Glomerular endothelial cell (primary cell): ENCODE data around the gene CDK12. TPM values are rescaled to one million over a fixed set of nuclear protein-coding genes. Genes with fewer than 3 reads are reported as not detected.

Source experiments
- DNase-seq: peaks from one replicate; pipeline ENCODE4 v3.0.0-alpha.2; 2011; ENCODE audit warnings: low read depth, low spot score; ENCODE audit errors: extremely low read depth
- total RNA-seq: library from RNA; depleted of rRNA; stranded (reverse); fragments of >200 nt; gene quantifications from 2 replicates; pipeline ENCODE4 v1.2.3, GENCODE V29; 2015

CDK12 gene
- total RNA-seq, 1 donor from 2014 or later = 40.9 TPM

DNA sequence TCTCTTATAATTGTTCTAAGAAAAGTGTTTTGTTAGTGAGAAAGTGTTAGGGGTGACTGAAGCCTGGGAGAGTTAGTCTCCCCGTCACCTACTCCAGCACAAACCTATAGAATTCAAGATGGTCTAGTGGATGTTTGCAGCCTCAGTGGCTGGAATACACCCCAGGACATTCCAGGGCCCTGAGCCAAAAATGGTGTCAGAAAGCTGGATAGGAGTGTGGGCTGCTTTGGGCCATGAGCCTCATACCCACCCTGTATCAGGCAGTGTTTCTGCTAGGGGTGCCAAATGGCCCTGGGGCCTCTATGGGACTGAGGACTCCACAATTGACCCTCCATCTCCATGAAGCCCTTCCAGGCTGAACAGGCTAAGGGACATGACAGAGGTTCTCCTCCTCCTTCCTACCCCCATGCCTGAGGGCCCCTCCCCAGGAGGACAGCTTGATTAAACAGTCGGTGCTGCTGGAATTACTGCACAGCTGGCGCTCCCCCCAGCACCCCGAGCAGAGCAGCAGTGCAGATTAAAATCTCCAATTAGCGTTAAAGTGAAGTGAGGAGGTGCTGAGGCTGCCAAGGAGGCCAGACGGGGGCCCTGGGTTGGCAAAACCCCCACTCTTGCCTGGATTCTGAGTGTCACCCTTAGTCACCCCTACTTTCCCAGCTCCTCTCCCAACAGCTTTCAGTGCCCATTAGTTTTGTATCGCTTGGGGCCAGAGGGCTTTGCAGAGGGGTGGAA, 87.4 kb downstream of the CDK12 start:
- no peak for DNase-seq

DNA sequence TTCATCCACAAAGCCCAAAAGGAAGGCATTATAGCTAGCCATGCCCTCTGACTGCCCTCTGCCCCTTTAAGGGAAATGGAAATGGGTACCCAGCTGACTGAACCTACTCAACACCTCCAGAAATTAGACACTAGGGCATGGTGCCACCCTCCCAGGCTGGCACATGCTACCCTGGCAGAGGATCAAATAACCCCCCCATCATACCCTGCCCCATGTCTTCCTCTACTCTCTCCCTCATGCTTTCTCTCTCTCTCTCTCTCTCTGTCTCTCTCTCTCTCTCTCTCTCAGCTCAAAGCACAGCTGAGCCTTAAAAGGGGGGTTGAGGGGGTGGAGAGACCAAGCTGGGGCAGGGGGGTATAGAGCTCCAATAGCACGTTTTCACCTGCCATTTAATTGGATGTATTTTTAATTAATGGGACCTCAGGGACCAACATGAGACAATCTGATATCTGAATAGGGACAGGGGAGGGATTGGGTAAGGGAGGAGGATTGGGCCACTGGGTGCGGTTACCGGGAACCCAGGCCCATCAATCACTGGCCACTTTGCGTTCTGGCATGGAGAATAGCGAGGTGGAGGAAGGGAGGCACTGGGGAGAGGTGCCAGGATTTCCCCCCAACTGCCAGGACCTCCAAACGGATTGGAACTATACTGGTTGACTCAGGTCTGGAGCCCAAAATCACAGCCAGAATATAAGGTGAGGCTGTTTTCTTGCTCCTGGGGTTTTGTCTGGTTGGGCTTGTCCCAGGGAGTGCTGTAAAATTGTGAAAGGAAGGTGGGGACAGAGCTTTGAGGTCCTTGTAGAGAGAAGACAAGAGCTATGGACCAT, 88.7 kb downstream of the CDK12 start:
- DNase-seq = no peak

GRCh38 chr17:39551879-39552278, 90.6 kb downstream of the CDK12 start:
- DNase-seq = no peak

GRCh38 chr17:39553341-39553945, 92.2 kb downstream of the CDK12 start:
- no peak for DNase-seq

DNA sequence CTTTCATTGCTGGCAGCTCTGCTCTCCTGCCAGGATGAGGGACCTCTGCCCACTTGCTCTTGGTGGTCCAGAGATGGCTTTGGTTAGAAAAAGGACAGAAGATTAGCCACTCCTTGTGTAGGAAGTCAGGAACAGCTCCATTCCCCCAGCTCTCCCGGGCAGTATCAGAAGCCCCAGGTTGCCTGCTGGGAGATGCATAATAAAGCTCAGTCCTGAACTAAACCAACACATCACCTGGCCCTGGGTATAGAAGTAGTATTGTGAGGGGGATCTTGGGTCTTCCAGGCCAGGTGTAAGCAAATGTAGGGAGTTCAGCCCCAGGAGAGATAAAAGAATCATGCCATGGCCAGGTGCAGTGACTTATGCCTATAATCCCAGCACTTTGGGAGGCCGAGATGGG, 94.1 kb downstream of the CDK12 start:
- no peak for DNase-seq

DNA sequence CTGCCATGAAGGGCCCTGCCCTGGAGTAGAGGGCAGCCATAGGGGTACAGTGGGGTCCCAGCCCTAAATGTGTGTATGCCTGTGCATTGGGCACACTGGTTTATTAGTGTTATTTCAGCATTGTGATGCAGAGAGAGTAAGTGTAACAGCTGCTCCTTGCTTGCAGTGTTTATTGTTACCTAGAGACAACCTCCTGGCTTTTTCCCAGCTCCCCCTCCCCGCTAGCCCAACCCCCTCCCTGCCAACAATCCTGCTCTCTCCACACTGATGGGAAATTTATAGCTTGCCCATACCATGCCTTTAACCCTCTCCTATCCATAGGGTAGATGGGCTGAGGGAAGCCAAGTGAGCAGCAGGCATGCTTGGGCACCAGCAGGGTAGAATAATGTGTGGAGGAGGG, 95.1 kb downstream of the CDK12 start:
- DNase-seq = no peak

- DNase-seq = no peak
Observed at GRCh38 chr17:39562395-39562794, 101.1 kb downstream of the CDK12 start.

GRCh38 chr17:39562976-39563375, 101.7 kb downstream of the CDK12 start:
- DNase-seq = no peak

DNA sequence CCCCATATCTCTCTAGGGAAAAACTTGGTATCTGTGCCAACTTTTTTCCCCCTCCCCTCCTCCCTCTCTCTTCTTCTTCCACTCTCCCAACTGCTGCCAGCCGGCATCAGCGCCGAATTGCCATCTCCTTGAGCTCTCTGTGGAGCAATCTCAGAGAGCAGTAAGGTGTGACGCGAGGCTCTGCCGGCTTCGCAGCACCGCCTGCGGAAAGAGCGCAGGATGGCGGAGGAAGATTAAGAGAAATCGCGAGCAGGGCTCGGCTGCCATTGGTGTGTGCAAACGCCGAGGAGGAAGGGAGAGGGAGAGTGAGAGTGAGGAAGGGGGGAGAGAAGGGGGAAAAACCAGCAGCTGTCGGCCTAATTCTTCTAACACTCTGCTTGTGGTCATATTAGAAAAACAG, 102.2 kb downstream of the CDK12 start:
- DNase-seq = no peak

- DNase-seq = no peak
Observed at GRCh38 chr17:39564211-39564848, 103.0 kb downstream of the CDK12 start.

- no peak for DNase-seq
Observed at GRCh38 chr17:39566094-39566850, 105.0 kb downstream of the CDK12 start.

DNA sequence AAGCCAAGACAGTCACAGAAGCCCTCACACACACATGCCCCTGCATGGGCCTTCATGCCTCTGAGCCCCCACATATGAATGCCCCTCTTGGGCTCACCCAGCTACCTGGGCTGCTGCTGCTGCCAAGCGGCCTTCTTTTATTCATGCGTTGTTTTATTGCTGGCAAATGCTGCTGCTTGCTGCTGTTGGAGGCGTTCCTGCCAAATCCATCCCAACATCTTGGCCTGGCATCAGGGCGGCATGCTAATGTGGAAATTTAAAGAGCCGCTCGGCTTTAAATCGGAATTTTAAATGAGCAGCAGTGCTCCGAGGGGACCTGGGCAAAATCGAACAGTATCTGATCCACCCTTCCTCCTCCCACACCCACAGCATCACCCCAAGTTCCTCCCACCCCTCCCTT, 107.4 kb downstream of the CDK12 start:
- DNase-seq = no peak

- DNase-seq = no peak
Observed at GRCh38 chr17:39569126-39569525, 107.8 kb downstream of the CDK12 start.

DNA sequence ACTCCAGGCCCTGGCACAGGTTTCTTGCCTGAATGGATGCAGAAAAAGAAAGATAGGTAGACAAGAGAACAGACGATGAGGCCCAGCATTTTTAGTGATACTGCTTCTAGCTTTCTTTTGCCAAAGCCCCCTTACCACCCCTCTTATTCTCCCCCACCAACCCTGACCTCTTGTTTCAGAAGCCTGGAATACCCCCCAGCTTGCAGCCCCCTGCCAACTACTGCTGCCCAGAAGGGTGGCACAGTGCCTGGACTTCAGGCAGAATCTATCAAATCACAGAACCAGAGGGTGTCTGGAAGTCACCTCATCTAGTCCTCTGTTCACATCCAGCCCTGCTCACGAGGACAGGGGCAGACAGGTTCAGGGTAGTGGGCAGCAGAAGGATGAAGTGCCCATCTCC, 110.8 kb downstream of the CDK12 start:
- DNase-seq = no peak

DNA sequence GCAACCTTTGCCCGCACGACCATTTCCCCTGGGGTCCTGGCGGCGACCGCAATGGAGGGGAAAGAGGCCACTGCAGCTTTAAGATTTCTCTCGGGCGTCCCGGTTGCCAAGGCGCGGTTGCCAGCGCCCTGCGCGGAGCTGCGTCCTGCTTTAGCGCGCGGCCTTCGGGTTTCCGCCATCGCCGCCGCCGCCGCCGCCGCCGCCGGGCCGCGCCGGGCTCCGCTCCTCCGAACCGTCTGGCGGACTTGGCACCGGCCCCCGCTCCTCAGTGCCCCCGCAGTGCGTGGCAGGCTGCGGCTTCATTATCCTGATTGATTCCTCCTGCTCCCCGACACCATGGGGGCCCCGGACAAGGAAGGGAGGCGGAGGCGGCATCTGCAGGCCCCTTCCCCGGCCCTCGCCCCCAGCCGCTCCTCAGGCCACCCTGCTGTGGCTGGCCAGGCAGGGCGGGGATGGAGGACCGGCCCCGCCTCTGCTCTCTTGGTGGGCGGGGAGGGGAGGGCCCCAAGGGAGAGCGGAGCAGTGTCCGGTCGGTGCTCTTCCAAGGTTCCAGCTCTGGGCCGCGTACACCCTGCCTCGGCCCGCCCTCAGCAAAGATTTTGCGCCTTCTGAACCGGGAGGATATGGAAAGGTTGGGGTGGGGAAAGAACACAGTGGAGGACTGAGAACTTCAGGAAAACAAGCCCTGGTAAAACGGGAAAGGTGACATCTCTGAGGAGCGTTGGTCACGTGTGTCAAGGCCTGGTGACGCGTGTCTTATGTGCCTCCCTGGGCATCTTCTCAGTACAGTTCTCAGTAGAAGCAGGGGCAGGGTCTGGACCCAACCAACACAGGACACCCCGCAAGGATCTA, 112.4 kb downstream of the CDK12 start:
- DNase-seq = no peak

- DNase-seq = no peak
Observed at GRCh38 chr17:39576187-39576586, 114.9 kb downstream of the CDK12 start.

- no peak for DNase-seq
Observed at GRCh38 chr17:39578272-39578671, 117.0 kb downstream of the CDK12 start.

DNA sequence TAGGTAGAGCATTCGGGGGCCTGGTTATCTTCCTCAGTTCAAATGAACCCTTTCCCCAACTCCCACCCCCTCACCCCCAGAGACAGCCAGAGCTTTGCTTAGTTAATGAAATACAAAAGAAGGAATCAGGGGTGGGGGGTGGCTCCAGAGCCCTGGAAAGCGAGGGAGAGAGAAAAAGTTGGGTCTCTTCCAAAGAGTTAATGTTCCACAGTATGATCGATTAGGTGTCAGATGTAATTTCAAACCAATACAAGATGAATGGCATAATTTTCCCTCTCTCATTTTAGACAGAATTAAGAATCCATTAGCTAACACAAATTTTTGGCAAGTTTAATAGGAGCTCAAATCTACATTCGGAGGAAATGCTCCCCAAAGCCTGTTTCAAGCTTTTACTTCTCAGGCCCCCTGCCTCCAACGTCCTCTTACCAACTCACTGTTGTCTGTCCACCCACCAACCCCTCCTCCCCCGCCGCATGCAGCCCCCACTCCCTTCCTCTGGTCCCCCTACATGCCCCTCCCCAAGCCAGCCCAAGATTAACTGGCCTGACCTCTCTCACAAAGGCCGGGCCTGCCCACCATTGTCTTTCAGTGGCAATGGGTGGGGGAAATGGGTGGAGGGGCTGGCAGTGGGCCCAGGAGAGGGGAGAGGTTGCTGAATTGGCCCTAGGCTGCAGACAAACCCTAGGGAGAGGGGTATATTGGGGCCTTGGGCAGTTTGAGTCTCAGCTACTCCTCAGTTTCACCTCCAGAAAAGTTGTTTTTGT, 118.2 kb downstream of the CDK12 start:
- no peak for DNase-seq

DNA sequence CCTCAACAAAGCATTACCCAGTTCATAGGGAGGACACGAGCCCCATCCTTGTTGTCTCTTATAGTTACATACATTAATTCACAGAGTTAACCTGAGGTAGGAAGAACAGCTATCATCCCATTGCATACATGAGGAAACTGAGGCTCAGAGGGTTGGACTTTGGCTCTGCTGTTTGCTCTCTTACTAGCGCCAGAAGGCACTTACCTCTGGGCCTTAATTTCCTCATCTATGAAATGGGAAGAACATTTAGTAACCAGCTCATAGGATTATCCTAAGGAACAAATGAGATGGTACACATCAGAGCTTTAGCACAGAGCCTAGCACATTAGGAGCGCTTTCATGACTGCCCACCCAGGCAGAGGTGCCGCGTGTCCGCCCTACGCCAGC, 118.8 kb downstream of the CDK12 start:
- no peak for DNase-seq
